NCI-H1930 (cell line): ENCODE measurements around the gene LPAR1.

Source experiments
- DNase-seq, 2 experiments: peaks; one replicate each; lab custom pipeline; 2025; lab: John Stamatoyannopoulos, UW

LPAR1 gene

GRCh38 chr9:110919050-110919435, 119.2 kb downstream of the LPAR1 start:
- no peak for DNase-seq

DNA sequence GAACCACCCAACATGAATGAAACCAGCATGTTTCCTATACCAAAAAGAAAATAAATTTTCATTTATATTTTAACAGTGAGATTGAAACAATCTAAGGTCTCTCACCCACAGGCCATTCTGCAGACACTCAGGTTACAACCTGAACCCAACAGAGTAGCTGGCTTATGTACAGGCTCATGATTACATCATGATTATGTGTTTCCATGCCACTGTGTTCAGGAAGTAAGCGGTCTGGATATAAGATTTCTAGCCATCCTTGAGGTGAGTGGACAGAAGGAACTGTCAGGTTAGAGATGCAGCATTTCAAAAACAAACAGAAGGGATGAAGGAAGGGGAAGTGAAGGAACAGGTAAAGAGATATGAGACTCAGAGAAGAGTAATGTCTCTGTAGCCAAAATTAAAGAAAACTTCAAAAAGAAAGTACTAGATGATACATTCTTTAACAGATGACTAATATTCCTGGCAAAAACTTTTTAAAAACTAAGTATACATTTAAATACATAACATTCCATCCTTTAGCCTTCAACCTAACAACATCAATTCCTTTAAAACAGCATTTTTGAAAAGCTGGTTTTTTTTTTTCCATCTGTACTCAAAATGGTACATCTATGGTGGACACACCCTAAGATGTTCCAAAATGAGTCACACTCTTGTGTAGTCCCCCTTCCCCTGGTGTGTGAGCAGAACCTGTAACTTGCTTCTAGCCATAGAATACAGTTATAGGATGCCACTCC, 119.8 kb downstream of the LPAR1 start:
- DNase-seq, result no peak

- no peak for DNase-seq
Measured at GRCh38 chr9:110916403-110916802, 121.9 kb downstream of the LPAR1 start.

- DNase-seq, result no peak
Measured at GRCh38 chr9:110912419-110913291, 125.6 kb downstream of the LPAR1 start.

DNA sequence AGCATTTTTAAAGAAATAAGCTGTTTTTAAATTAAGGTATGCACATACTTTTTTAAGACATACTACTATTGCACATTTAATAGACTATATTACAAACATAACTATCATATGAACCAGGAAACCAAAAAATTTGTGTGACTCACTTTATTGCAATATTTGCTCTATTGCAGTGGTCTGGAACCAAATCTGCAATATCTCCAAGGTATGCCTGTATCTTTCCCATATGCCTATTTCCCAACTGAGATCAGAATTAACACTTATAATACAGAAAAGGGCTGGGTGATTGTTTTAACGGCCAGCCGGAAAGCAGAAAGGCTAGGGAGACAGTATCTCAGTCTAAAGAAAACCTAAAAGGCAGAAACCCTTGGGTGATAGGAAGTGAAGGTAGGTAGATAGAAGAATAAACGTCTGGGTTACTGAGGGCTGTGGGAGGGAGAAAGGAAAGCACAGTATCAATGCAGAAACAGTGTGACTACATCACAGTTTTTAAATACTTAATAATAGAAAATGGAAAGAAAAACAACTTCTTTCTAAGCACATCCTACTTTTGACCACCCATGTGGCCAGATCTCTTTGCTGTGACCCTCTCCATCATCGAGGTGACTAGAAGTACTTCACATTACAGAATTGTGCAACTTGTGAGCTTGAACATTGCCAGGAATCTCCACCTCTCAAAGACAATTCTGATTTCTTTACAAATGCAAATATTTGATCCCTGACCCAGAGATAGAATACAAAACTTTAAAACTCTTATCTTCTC, 126.4 kb downstream of the LPAR1 start:
- no peak for DNase-seq

DNA sequence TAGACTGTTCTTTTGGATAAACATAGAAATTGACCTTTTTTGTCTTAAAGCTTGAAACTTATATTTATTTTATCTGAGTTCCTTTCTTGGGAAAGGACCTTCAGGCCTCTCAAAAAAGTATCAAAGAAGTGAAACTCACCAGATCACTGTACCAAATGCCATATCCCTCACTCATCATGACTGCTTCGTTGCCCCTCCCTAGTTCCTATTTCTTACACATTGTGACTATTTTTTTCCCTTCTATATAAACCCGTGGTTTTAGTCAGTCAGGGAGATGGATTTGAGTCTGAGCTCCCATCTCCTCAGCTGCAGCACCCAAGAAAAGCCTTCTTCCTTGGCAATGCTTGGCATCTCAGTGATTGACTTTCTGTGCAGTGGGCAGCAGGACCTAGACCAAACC, 129.4 kb downstream of the LPAR1 start:
- DNase-seq, result no peak

- DNase-seq, result no peak
Measured at GRCh38 chr9:110900917-110901316, 137.4 kb downstream of the LPAR1 start.

DNA sequence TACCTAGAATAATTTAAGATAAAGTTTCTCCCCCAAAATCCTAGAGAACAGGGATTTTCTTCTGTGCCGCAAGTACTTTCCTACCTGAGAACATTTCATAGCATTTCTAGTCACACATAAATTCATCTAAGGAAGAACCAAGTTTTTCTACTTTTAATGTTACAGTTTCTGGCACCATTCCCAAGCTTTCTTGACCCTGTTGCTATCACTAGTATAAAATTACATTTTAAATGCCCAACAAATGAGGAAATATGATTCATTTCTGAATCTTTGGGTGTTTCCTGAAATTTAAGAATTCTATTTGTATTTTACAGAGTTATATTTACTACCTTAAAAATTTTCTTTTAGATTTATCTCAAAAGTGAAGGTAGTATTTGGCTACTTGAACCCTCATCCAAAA, 137.8 kb downstream of the LPAR1 start:
- DNase-seq, result no peak

GRCh38 chr9:110898866-110899265, 139.4 kb downstream of the LPAR1 start:
- DNase-seq, result no peak

- no peak for DNase-seq
Measured at GRCh38 chr9:110898358-110898757, 139.9 kb downstream of the LPAR1 start.

DNA sequence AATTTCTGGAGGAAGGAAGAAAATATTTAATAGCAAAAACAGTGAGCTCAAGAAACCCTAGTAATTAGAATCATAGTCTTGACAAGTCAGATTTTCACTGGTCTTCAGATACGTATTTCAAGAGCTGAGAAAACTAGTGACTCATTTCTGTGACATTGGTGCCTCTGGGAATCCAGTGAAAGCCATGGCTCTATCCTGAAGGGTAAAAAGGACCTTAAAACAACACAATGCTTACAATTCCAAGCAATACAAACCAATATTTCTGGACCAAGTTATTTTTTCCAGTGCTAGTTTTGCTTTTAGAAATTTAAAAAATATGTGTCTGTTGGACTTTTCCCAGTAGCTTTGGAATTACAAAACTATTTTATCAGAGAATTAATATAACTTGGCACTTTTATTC, 140.3 kb downstream of the LPAR1 start:
- DNase-seq, result no peak

DNA sequence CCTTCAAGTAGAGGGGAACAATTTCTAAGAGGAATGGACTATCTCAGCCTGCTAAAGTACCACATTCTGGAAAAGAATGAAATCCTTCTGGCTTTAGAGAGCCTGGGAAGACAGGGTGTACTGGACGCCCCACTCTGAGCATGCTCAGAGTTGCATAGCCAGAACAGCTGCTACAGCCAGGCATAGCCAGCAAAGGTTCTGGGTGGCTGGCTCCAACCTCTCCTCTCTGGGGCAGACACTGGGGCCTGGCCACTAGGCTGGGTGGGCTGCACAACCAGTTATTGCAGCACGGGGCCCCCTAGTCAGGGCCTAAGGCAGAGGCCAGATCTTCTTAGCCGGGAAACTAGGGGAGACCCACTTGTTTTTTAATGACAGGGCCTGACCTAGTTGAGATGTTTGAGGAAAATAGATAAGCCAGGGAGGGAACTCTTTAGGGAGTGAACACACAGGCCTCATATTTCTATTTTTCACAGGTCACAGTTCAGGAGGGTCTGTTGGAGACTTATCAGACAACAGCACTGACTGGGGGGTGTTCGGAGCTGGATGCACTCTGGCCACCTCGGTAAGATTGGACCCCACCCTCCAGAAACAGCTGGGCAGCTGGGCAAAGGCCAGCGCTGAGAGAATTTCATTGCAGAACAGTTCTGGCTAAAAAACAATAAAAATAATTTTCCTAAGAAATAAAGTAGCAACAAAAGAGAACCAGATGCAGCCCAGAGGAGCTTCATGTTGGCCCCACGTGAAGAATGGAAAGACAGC, 142.9 kb downstream of the LPAR1 start:
- DNase-seq, result no peak

DNA sequence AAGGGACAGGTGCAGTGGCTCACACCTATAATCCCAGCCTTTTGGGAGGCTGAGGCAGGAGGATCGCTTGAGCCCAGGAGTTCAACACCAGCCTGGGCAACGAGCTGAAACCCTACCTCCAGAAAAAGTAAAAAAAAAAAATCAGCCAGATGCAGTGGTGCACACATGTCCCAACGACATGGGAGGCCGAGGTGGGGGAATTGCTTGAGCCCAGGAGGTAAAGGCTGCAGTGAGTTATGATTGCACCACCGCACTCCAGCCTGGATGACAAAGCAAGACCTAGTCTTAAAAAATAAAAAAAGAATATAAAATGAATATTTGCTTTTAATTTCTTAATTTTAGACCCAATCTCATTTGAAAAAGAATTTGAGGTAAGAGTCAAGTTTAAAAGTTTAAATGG, 143.5 kb downstream of the LPAR1 start:
- DNase-seq, result no peak

- DNase-seq, result no peak
Measured at GRCh38 chr9:110892689-110893088, 145.6 kb downstream of the LPAR1 start.

DNA sequence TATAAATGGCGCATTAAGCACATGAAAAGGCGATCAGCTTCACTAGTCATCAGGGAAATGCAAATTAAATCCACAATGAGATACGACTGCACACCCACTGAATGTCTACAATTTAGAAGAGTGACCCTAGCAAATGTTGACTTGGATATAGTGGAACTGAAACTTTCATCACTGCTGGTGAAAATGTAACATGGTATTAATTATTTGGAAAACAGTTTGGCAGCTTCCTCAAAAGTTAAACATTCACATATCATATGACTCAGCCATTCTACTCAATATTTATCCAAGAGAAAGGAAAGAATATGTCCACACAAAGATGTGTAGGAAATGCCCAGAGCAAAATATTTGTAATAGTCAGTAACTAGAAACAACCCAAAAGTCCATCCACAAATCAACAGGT, 146.5 kb downstream of the LPAR1 start:
- no peak for DNase-seq

- DNase-seq, result no peak
Measured at GRCh38 chr9:110890416-110890815, 147.9 kb downstream of the LPAR1 start.

GRCh38 chr9:110887276-110887675, 151.0 kb downstream of the LPAR1 start:
- DNase-seq, result no peak

GRCh38 chr9:110886832-110887231, 151.4 kb downstream of the LPAR1 start:
- no peak for DNase-seq

- no peak for DNase-seq
Measured at GRCh38 chr9:110880189-110880588, 158.1 kb downstream of the LPAR1 start.

GRCh38 chr9:110877374-110877773, 160.9 kb downstream of the LPAR1 start:
- DNase-seq, result no peak

- no peak for DNase-seq
Measured at GRCh38 chr9:110876929-110877328, 161.3 kb downstream of the LPAR1 start.
